Epithelial cell of prostate (primary cell): Measurements from ENCODE around the gene ARHGEF1.

Experiments
- DNase-seq: peaks from one replicate; pipeline ENCODE4 v3.0.0-alpha.2; 2011; ENCODE audit warnings: low read depth, low spot score
- H3K27ac ChIP-seq: fragments of 450-650 bp; 2 replicates; pipeline ENCODE4 v1.5.1; 2017; ENCODE audit warnings: mild to moderate bottlenecking

ARHGEF1 gene

DNA sequence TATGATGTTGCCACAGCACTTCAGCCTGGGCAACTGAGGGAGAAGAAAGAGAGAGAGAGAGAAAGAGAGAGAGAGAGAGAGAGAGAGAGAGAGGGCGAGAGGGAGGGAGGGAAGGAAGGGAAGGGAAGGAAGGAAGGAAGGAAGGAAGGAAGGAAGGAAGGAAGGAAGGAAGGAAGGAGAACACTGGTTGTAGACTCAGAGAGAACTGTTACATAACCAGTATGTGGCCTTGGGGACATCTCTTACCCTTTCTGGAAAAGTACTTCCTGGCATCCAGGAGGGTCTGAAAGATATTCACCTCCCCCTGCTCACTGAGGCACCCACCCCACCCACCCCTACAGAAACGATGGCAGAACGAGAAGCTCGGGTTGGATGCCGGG lies 2.7 kb upstream of the ARHGEF1 start:
- DNase-seq, result no peak
- no peak overlapping the region for H3K27ac ChIP-seq

DNA sequence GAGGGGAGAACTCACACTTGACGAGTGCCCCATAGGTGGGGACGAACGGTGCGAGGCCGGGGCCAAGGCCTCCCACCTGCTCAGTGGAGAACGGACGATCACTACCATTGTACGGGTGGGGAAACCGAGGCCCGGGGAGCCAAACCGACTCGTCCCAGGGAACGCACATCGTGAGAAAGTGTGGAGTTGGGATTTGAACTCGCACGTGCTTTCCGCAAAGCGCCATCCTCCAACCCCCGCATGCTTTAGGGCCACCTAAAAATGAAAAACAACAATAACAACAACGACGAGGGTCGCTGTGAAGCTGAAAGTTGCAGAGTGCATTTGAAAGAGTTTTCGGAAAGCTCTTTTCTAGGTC lies 458 bp downstream of the ARHGEF1 start:
- no peak for DNase-seq
- H3K27ac ChIP-seq, result peak overlapping the region; percentile 96

GRCh38 chr19:41883821-41884733 lies 1.1 kb downstream of the ARHGEF1 start:
- DNase-seq, result peak; percentile 89
- peak overlapping the region; percentile 96 for H3K27ac ChIP-seq

- DNase-seq, result no peak
- H3K27ac ChIP-seq, result peak overlapping the region; percentile 96
These were observed 4.1 kb downstream of the ARHGEF1 start for GRCh38 chr19:41886761-41887710.

DNA sequence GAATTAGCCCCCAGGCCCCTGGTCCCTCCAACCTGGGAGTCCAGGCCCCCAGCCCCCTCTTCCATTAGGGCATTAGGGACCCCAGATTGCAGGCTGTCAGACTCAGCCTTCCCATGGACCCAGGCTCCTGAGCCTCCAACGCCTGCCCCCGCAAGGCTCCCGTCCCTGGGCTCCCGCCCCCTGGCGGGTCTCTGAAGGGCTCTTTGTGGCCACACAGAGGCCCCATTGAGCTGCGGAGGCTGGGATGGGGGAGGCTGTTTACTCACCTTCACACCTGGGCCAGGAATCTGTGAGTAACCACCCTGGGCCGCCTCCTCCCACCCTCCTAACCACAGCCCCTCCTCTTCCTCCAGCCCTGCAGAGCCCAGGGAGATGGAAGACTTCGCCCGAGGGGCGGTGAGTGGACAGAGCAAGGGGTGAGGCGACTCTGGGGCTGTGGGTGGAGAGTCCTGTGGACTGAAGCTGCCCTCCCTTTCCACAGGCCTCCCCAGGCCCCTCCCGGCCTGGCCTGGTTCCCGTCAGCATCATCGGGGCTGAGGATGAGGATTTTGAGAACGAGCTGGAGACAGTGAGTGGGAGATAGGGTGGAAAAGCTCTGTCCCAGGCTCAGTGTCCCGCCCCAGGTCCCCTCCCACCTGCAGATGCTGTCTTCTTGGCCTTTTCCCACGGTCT lies 4.9 kb downstream of the ARHGEF1 start:
- DNase-seq, result peak; percentile 87
- peak overlapping the region; percentile 96 for H3K27ac ChIP-seq

- DNase-seq, result no peak
- peak overlapping the region; percentile 96 for H3K27ac ChIP-seq
These were observed 5.9 kb downstream of the ARHGEF1 start for GRCh38 chr19:41888926-41889325.

DNA sequence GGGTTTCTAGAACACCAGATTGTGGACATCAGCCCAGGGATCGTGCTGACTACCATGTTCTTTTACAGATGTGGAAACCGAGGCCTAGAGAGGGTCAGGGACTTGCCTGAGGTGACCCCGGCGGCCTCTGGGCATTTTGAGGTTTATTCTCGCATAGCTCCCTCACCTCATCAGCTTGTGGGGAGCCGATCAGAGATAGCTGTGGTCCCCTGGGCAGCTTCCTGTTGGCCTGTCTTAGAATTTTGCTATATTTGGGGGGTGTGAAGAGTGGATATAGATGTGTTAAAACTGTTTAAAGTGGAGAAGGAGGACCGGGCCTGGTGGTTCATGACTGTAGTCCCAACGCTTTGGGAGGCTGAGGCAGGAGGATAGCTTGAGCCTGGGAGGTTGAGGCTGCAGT lies 6.9 kb downstream of the ARHGEF1 start:
- DNase-seq, result no peak
- H3K27ac ChIP-seq, result no peak overlapping the region

DNA sequence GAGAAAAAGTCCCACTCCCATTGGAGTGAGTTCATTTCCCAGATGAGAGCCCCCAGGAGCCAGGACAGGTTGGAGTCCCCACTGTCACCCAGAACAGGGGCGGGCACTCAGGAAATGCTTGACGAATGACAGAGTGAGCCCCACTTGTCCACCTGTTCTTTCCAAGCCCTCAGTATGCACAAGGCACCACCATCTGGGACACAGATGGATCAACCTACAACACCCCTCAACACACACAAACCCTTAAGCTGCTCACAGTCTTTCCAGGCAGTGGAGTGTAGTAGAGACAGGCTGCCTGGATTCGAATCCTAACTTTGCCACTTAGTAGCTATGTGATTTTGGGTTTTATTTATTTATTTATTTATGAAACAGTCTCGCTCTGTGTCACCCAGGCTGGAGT lies 8.0 kb downstream of the ARHGEF1 start:
- DNase-seq, result no peak
- H3K27ac ChIP-seq, result no peak overlapping the region

DNA sequence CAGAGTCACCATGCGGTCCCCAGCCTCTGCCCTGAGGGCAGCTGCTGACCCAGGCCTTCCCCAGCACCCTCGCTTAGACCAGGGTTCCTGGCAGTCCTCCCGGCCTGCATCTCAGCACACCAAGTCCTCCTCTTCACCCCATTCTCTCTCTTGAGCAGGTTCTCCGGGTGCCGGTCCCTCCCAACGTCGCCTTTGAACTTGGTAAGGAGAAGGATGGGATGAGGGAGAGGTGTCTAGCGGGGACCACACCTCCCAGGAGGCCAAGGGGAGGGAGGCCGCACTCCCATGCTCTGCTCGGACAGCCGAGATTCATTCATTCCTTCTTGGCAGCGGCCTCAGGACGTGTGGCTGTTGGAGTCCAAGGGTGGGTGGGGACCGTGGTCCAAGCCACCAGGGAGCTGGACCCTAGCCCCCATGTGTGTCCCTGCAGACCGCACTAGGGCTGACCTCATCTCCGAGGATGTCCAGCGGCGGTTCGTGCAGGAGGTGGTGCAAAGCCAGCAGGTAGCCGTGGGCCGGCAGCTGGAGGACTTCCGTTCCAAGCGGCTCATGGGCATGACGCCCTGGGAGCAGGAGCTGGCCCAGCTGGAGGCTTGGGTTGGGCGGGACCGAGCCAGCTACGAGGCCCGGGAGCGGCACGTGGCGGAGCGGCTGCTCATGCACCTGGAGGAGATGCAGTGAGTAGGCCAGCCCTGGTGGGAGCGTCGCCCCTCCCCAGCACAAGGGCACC lies 9.4 kb downstream of the ARHGEF1 start:
- no peak overlapping the region for H3K27ac ChIP-seq
- DNase-seq, result no peak

GRCh38 chr19:41893899-41894298 lies 10.9 kb downstream of the ARHGEF1 start:
- no peak overlapping the region for H3K27ac ChIP-seq
- no peak for DNase-seq

- DNase-seq, result no peak
- no peak overlapping the region for H3K27ac ChIP-seq
These were observed 11.4 kb downstream of the ARHGEF1 start for GRCh38 chr19:41894350-41894749.

DNA sequence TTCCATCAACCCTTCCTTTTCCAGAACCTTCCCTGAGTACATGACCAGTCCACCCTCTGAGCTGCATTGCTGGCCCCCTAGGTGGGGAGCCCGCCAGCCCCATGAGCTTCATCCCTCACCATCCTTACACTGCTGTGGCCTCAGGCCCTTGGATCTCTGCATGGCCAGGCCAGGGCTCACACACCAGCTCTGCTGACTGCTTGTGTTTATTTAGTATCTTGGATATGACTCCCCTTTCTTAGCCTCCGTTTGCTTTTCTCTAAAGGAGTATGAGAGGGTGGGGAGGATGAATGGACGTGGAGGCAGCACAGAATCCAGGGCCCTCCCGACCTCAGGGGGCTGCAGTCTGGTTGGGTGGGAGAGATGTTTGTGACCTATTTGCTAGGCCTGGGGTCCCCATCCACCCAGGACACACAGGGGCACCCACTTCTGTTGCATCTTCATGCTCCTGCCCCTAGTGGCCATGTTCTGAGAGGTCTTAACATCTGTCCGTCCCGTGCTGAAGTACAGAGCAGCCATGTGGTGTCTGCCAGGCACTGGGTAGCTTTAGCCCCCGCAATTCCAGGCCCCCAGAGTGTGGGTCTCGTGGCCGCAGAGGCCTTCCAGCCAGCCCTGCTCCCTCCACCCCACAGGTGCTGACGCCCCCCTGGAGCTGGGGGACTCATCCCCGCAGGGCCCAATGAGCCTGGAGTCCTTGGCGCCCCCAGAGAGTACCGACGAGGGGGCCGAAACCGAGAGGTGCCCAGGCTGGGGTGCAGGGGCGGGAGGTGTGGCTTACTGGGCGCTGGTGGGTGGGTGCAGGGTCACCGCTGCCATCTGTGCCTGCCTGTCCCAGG lies 13.0 kb downstream of the ARHGEF1 start:
- no peak overlapping the region for H3K27ac ChIP-seq

DNA sequence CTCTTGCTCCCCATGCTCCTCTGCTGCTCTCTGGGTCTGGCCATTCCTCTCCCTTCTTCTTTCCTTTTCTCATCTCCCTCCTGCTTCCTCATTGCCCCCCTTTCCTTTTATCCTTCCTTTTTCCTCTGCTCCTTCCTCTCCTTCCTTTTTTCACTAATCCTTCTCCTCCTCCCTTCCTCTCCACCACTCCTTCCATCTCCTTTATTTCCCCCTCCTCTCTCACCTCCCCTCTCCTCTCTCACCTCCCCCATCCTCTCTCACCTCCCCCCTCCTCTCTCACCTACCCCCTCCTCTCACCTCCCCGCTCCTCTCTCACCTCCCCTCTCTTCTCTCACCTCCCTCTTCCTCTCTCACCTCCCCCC lies 13.6 kb downstream of the ARHGEF1 start:
- no peak overlapping the region for H3K27ac ChIP-seq
- no peak for DNase-seq

More for the DNA sequence above, 13.0 kb downstream of the ARHGEF1 start:
- no peak for DNase-seq

- no peak for DNase-seq
- no peak overlapping the region for H3K27ac ChIP-seq
These were observed 14.2 kb downstream of the ARHGEF1 start for GRCh38 chr19:41897181-41897580.

DNA sequence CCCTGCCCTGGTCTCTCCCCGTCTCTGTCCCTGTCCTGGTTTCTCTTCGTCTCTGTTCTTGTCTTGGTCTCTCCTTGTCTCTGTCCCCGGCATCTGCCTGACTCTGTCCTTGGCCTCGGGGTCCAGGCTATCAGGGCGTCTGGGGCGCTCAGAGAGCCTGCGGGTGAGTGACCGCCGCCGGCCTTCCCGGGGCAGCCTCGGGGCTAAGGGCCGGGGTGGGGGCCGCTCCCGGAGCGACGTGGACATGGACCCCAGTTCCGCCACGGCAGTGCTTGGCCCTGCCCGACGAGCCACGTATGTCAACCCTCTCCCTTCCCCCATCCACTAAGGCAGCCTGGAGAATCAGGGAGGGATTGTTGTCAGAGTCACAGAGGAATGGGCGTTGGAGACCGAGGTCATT lies 14.8 kb downstream of the ARHGEF1 start:
- DNase-seq, result no peak
- no peak overlapping the region for H3K27ac ChIP-seq

DNA sequence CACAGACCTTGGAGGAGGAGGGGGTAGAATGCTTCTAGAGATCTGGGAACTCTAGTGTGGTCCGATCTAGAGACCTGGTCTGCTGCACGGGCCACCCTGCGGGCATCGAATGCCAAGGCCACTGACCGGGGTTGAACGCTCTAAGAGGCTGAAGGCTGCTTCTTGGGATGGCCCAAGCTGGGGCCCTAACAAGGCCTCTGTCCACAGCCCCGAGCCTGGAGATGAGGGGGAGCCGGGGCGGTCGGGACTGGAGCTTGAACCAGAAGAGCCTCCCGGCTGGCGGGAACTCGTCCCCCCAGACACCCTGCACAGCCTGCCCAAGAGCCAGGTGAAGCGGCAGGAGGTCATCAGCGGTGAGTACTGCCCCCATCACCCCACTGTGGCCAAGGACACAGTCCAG lies 15.3 kb downstream of the ARHGEF1 start:
- DNase-seq, result no peak

DNA sequence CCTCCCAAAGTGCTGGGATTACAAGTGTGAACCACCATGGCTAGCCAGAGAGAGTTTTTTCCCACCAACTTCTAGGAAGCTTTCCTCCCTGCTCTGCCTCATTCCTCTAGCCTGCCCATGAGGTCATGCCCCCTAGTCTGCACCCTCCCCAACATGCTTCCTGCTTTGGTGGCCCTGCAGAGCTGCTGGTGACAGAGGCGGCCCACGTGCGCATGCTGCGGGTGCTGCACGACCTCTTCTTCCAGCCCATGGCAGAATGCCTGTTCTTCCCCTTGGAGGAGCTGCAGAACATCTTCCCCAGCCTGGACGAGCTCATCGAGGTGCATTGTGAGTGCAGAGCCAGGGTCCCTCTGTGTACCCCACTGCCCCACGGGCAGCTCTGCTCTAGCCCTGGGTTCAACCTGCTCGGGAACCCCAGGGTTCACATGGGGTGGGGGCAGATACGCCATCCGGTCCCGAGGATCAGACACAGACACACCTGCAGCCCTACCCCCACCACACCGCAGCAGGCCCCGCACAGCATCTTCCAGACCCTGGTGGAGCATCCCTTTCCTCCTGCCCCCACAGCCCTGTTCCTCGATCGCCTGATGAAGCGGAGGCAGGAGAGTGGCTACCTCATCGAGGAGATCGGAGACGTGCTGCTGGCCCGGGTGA lies 18.9 kb downstream of the ARHGEF1 start:
- no peak overlapping the region for H3K27ac ChIP-seq
- no peak for DNase-seq

More for the DNA sequence above, 15.3 kb downstream of the ARHGEF1 start:
- no peak overlapping the region for H3K27ac ChIP-seq

GRCh38 chr19:41902594-41902993 lies 19.6 kb downstream of the ARHGEF1 start:
- no peak overlapping the region for H3K27ac ChIP-seq
- no peak for DNase-seq
